Measurements from ENCODE around the gene GAMT.

GRCh38 chr19:1394252-1395193 is 6.8 kb downstream of the GAMT start:
- TF ChIP-seq CTCF (IDR thresholded peaks at IDR 0.05) = no peak
- TF ChIP-seq POLR2AphosphoS5 (IDR thresholded peaks at IDR 0.05) = no peak
